B cell (primary cell): ENCODE results near the gene CELF4. TPM values are rescaled to one million over a fixed set of nuclear protein-coding genes. Genes with fewer than 3 reads are reported as not detected.

Experiments
- ATAC-seq: fragments of 200-7000 bp; cut with Tn5 transposase; one replicate; pipeline ENCODE4 v1.10.0; 2021; ENCODE audit warnings: low read depth, mild to moderate bottlenecking, moderate number of reproducible peaks, moderate library complexity
- CTCF ChIA-PET: fragments of 350-600 bp; sonication (Branson Sonifier 250); formaldehyde crosslinking; loops from one replicate; lab custom pipeline; 2021; ENCODE audit warnings: antibody characterized with exemption, inconsistent platforms; lab: Charles Lee
- POLR2A ChIA-PET: fragments of 350-600 bp; sonication (Branson Sonifier 250); formaldehyde crosslinking; loops from one replicate; lab custom pipeline; 2021; ENCODE audit warnings: antibody characterized with exemption; lab: Charles Lee
- DNase-seq: peaks from one replicate; pipeline ENCODE4 v3.0.0; 2013
- H2AFZ ChIP-seq: 2 replicates; pipeline ENCODE4 v1.6.1; 2012; ENCODE audit warnings: mild to moderate bottlenecking, low read depth, low read length; ENCODE audit not compliant: insufficient read depth, poor library complexity, severe bottlenecking
- H3K27ac ChIP-seq, 2 donors: 1 replicate in 1 of 2; 2 replicates in 1 of 2; pipeline ENCODE4 v1.5.1; 2012 to 2013; ENCODE audit warnings: low read length in 2 of 2, mild to moderate bottlenecking in 2 of 2, moderate library complexity in 1 of 2
- H3K27me3 ChIP-seq, 4 experiments: fragments of 200-600 bp in 1 of 4; sonication (generic) in 1 of 4; replicated peaks in 1 of 4; 1 replicate in 2 of 4; 2 replicates in 2 of 4; pipeline versions ENCODE4 v1.6.1 to v1.7.0; 2013 to 2016; ENCODE audit warnings: low read length in 3 of 4, mild to moderate bottlenecking in 2 of 4, mixed read lengths in 1 of 4, moderate library complexity in 1 of 4; ENCODE audit not compliant: insufficient read depth in 4 of 4, control insufficient read depth in 3 of 4; ENCODE audit errors: control extremely low read depth in 1 of 4
- H3K36me3 ChIP-seq, 2 experiments: replicated peaks in 1 of 2; 1 replicate in 1 of 2; 2 replicates in 1 of 2; pipeline versions ENCODE4 v1.6.1 to v1.7.1; 2013; ENCODE audit warnings: low read length in 1 of 2; ENCODE audit not compliant: insufficient read depth in 2 of 2, control insufficient read depth in 1 of 2; ENCODE audit errors: control extremely low read depth in 1 of 2, extremely low read depth in 1 of 2
- H3K4me1 ChIP-seq, 2 donors: fragments of 200-600 bp in 1 of 2; sonication (generic) in 1 of 2; 1 replicate in 1 of 2; 2 replicates in 1 of 2; pipeline versions ENCODE4 v1.5.1 to v1.6.1; 2013 to 2017; ENCODE audit warnings: low read length in 2 of 2; ENCODE audit not compliant: control insufficient read depth in 2 of 2, insufficient read depth in 2 of 2
- H3K4me2 ChIP-seq: replicated peaks from 2 replicates; pipeline ENCODE3; 2012; ENCODE audit warnings: mild to moderate bottlenecking, low read depth, low read length; ENCODE audit not compliant: poor library complexity, severe bottlenecking
- H3K4me3 ChIP-seq, 5 experiments: fragments of 200-600 bp in 1 of 5; sonication (generic) in 1 of 5; 1 replicate in 3 of 5; 2 replicates in 2 of 5; pipeline versions ENCODE4 v1.5.1 to v1.7.0; 2011 to 2016; ENCODE audit warnings: low read length in 4 of 5, mild to moderate bottlenecking in 4 of 5, low read depth in 2 of 5, control low read depth in 1 of 5, moderate library complexity in 1 of 5; ENCODE audit not compliant: insufficient read depth in 1 of 5; ENCODE audit errors: control extremely low read depth in 1 of 5, extremely low read depth in 1 of 5
- H3K79me2 ChIP-seq: fragments of 200-600 bp; sonication (generic); one replicate; pipeline ENCODE4 v1.6.0; 2016; ENCODE audit warnings: low read length; ENCODE audit not compliant: control insufficient read depth, insufficient read depth
- H3K9ac ChIP-seq: fragments of 200-600 bp; sonication (generic); 2 replicates; pipeline ENCODE4 v1.6.1; 2017; ENCODE audit warnings: mild to moderate bottlenecking, low read length, moderate library complexity
- H3K9me3 ChIP-seq, 3 donors: one replicate each; pipeline versions ENCODE4 v1.6.1 to v1.7.1; 2013; ENCODE audit warnings: low read length in 2 of 3; ENCODE audit not compliant: control insufficient read depth in 2 of 3, insufficient read depth in 1 of 3; ENCODE audit errors: control extremely low read depth in 1 of 3
- H4K20me1 ChIP-seq: 2 replicates; pipeline ENCODE4 v1.6.0; 2012; ENCODE audit warnings: mild to moderate bottlenecking, low read length; ENCODE audit not compliant: insufficient read depth, control insufficient read depth, poor library complexity, severe bottlenecking
- H3K27ac Mint-ChIP-seq: one replicate; pipeline ENCODE4 v1.8.0; 2021; ENCODE audit warnings: mixed read lengths
- H3K27me3 Mint-ChIP-seq: one replicate; pipeline ENCODE4 v1.8.0; 2021; ENCODE audit warnings: mixed read lengths
- H3K4me1 Mint-ChIP-seq: one replicate; pipeline ENCODE4 v1.8.0; 2021; ENCODE audit warnings: mixed read lengths
- H3K4me3 Mint-ChIP-seq: one replicate; pipeline ENCODE4 v1.8.0; 2021; ENCODE audit warnings: mixed read lengths
- H3K9me3 Mint-ChIP-seq: one replicate; pipeline ENCODE4 v1.8.0; 2022; ENCODE audit warnings: mixed read lengths; ENCODE audit not compliant: insufficient read depth
- CTCF ChIP-seq: fragments of 200-600 bp; IDR thresholded peaks from one replicate; pipeline ENCODE4 v1.8.0; 2022; ENCODE audit warnings: antibody characterized with exemption, mild to moderate bottlenecking
- EZH2 ChIP-seq: IDR thresholded peaks from 2 replicates; pipeline ENCODE4 v1.6.1; 2012; ENCODE audit warnings: borderline replicate concordance, low read depth, mild to moderate bottlenecking, moderate library complexity, low read length; ENCODE audit not compliant: insufficient read depth, poor library complexity, severe bottlenecking
- WGBS: methylation state at CpG from one replicate; pipeline ENCODE4 v1.1.5; 2013; ENCODE audit warnings: missing lambda C conversion rate; ENCODE audit not compliant: insufficient coverage; 5-methylcytosine and 5-hydroxymethylcytosine counted together
- intact Hi-C: fragments of 100-400 bp; cut with micrococcal nuclease; formaldehyde crosslinking; loops from one replicate; pipeline ENCODE4 v1.10.0; 2022
- polyA plus RNA-seq: library from polyadenylated mRNA; depleted of rRNA; stranded (reverse); fragments of >200 nt; gene quantifications from 2 replicates; pipeline ENCODE4 v1.2.3, GENCODE V29; 2012
- total RNA-seq, 2 donors: library from RNA; stranded (reverse); fragments of 120-200 nt in 1 of 2; gene quantifications; 1 replicate in 1 of 2; 2 replicates in 1 of 2; pipeline versions ENCODE4 v1.2.3 to v1.2.4, GENCODE V29; 2013 to 2022

CELF4 gene
- total and polyA plus RNA-seq, 2 donors (not counting 1 experiment from before 2014, with no cell fraction given), result not detected

- Histone ChIP-seq H3K4me1 (no peaks in the 10 kb centered on the region), H3K9me3 (peaks cover 0 to 8% (median 0%) of the 10 kb centered on the region in 3 donors), H4K20me1 (no peaks in the 10 kb centered on the region), H3K4me3 (no peak overlapping the region), H3K27me3 (no peaks in the 10 kb centered on the region), H3K9ac (no peak overlapping the region), H3K4me2 (no peak overlapping the region), H3K27ac (no peak overlapping the region), H3K79me2 (no peaks in the 10 kb centered on the region), H3K36me3 (no peaks in the 10 kb centered on the region), H2AFZ (no peak overlapping the region)
- Mint-ChIP-seq H3K4me3 (no peak overlapping the region), H3K4me1 (no peaks in the 10 kb centered on the region), H3K9me3 (no peaks in the 10 kb centered on the region), H3K27me3 (peaks cover 10% of the 10 kb centered on the region), H3K27ac (no peak overlapping the region)
- DNase-seq (no peak), ATAC-seq (no peak)
- ChIA-PET CTCF (no interaction called here), POLR2A (no interaction called here)
- intact Hi-C loops, result no loop called here
- 14% methylated on average over 1 of the region's 6 CpGs for WGBS
- TF ChIP-seq CTCF, result no peak
- no peak for TF ChIP-seq EZH2
These were observed 12.6 kb upstream of the CELF4 start for GRCh38 chr18:37578182-37578678.

- no peak overlapping the region for H3K4me3 ChIP-seq
- H3K4me2 ChIP-seq, result no peak overlapping the region
- Mint-ChIP-seq H3K4me3 (no peak overlapping the region), H3K4me1 (no peaks in the 10 kb centered on the region), H3K9me3 (no peaks in the 10 kb centered on the region), H3K27me3 (peaks cover 17% of the 10 kb centered on the region), H3K27ac (no peak overlapping the region)
- DNase-seq (no peak), ATAC-seq (no peak)
- H3K79me2 ChIP-seq, result no peaks in the 10 kb centered on the region
- no peaks in the 10 kb centered on the region for H4K20me1 ChIP-seq
- no peak overlapping the region for H3K27ac ChIP-seq
- TF ChIP-seq EZH2 (no peak), CTCF (no peak)
- H3K27me3 ChIP-seq, result peaks cover 0 to 2% (median 0%) of the 10 kb centered on the region in 4 experiments
- H2AFZ ChIP-seq, result no peak overlapping the region
- peaks cover 0 to 11% (median 0%) of the 10 kb centered on the region in 3 donors for H3K9me3 ChIP-seq
- no peak overlapping the region for H3K9ac ChIP-seq
- no peaks in the 10 kb centered on the region for H3K4me1 ChIP-seq
- H3K36me3 ChIP-seq, result no peaks in the 10 kb centered on the region
- ChIA-PET CTCF (no interaction called here), POLR2A (no interaction called here)
- intact Hi-C loops, result no loop called here
- 92% methylated on average over 7 of the region's 7 CpGs for WGBS
These were observed 11.5 kb upstream of the CELF4 start for GRCh38 chr18:37577051-37577611.
